T1000 (cell line): ENCODE data around the gene TUBB3.
A peak's percentile ranks its signal among the peaks of the same experiment; 100 is the strongest.
"Not testable (repeated sequence)": the region's sequence is repeated elsewhere in the genome, so short reads cannot be mapped to it uniquely, and the experiment has no call there.

ENCODE experiments used
- DNase-seq: peaks from one replicate; lab custom pipeline; 2025; ENCODE audit warnings: mixed read lengths; lab: John Stamatoyannopoulos, UW

The TUBB3 gene

DNA sequence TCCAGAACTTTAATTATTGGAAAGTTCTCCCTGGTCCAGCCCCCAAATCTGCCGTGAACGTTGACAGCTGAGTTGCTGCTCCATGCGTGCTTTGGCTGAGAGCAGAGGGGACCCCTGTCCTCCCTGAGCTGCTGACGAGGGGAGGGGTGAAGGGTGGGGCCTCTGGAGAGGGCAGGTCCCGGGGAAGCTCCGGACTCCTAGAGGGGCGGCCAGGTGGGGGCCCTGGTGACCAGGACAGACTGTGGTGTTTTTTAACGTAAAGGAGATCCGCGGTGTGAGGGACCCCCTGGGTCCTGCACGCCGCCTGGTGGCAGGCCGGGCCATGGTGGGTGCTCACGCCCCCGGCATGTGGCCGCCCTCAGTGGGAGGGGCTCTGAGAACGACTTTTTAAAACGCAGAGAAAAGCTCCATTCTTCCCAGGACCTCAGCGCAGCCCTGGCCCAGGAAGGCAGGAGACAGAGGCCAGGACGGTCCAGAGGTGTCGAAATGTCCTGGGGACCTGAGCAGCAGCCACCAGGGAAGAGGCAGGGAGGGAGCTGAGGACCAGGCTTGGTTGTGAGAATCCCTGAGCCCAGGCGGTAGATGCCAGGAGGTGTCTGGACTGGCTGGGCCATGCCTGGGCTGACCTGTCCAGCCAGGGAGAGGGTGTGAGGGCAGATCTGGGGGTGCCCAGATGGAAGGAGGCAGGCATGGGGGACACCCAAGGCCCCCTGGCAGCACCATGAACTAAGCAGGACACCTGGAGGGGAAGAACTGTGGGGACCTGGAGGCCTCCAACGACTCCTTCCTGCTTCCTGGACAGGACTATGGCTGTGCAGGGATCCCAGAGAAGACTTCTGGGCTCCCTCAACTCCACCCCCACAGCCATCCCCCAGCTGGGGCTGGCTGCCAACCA is 4.4 kb upstream of the TUBB3 start, which contains the start of gene MC1R:
MC1R (plus strand) TSS at position 410 of the 895 bp plus-strand sequence; CDS start at position 807, 397 bp downstream.
- no peak for DNase-seq

- DNase-seq, result no peak
Measured at GRCh38 chr16:89919535-89920406, 3.4 kb upstream of the TUBB3 start.

DNA sequence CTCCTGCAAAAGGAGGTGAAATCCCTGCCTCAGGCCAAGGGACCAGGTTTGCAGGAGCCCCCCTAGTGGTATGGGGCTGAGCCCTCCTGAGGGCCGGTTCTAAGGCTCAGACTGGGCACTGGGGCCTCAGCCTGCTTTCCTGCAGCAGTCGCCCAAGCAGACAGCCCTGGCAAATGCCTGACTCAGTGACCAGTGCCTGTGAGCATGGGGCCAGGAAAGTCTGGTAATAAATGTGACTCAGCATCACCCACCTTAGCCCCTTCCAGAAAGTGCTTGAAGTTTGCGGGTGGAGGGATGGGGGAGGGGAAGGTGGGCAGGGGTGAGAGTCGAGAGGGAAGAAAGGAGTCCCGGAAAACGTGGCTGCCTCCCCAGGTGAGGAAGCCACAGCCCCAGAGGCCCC is 2.4 kb upstream of the TUBB3 start:
- no peak for DNase-seq

GRCh38 chr16:89921131-89921701 is 1.9 kb upstream of the TUBB3 start:
- DNase-seq, result no peak

DNA sequence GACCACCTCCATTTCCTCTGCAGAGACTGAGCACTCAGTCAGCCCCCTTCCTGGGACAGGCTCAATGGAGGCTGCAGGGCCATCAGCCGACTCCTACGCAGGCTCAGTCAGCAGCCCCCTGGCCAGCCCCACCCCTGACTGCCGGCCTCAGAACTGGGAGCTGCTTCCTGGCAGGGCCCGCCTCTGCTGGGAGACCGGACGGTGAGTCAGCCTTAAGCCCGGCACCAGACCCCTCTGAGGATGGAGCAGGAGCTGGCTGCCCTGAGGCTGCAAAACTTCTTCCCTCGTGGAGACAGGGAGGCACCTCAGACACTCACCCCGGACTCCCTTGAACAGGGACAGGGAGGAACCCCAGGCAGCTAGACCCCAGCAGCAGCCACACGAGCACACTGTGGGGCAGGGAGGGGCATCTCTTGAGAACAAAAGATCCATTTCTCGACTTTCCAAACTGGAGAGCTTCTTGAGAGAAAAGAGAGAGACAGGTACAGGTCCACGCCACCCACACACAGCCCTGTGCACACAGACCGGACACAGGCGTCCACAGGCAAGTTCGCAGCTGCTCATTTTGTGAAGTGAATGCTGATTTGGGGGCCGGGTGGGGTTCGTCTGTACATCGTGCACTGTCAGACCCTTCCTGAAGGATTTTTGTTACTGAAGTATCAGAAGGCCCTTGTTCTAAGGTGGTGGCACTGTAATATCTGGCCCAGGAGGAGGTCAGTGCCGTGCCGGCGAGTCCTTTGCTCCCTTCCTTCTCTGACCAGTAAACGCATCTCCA is 1.3 kb upstream of the TUBB3 start:
- peak; percentile 83 for DNase-seq

DNA sequence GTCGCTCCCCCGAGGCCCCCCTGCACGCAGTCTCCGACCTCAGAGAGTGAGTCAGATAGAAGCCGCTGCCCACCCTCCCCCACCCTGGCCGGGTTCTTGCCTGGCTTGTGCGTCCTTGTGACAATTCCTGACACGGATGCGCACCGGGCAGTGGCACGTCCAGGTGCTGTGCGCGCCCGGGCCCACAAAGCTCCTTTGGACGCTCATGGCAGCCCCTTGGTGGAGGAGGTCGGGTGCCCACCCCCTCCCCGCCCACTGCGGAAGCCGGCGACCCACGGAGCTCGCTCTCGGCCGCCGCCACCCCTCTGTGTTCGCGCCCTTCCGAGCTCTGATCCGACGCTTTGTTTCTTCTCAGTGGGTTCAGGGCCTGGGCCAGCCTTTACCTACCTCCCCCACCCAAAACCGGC is 662 bp upstream of the TUBB3 start:
- DNase-seq, result peak; percentile 71

GRCh38 chr16:89923640-89924296 is 626 bp downstream of the TUBB3 start:
- no peak for DNase-seq

DNA sequence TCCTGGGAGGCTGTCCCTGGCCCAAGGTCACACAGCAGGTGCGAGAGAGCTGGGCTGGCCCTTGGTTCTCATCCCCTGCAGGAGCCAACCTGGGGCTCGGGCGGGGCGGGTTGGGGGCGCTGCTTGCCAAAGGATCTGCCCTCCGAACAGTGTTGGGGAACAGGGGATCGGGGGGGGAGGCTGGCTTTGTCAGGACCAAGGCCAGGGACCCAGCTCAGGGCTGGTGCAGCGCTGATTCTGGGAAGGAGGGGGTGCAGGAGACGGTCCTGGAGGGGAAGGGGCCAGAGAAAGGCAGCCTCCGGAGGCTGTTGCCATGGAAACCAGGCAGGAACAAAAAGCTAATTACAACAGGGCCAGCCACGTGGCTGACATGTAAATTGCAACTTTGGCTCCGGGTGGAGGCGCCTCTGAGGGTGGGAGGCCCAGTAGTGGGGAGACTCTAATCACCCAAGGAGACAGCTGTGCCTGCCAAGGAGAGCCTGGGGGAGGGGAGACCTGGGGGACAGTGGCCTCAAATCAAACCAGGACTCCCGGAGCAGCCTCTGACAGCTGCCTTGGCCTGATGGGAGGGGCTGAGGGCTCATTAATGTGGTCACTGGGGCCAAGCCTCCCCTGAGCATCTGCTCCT is 1.3 kb downstream of the TUBB3 start:
- DNase-seq, result no peak

DNA sequence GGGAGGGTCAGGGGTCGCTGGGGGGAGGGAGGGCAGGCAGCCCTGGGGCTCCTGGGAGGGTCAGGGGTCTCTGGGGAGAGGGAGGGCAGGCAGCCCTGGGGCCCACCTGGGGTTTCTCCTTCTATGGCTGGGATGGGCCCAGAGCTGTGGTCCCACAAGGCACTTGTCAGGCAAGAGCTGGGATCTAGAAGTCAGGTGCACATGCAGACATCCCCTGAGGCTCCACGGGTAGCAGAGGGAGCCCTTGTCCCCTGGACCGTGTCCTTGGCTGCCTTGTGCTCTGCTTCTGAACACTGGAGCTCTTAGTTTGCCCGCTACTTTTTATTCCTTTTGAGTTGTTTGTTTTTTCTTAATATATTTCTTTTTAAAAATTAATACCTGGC is 1.8 kb downstream of the TUBB3 start:
- DNase-seq, result no peak

- DNase-seq, result no peak
Measured at GRCh38 chr16:89925596-89926079, 2.5 kb downstream of the TUBB3 start.

DNA sequence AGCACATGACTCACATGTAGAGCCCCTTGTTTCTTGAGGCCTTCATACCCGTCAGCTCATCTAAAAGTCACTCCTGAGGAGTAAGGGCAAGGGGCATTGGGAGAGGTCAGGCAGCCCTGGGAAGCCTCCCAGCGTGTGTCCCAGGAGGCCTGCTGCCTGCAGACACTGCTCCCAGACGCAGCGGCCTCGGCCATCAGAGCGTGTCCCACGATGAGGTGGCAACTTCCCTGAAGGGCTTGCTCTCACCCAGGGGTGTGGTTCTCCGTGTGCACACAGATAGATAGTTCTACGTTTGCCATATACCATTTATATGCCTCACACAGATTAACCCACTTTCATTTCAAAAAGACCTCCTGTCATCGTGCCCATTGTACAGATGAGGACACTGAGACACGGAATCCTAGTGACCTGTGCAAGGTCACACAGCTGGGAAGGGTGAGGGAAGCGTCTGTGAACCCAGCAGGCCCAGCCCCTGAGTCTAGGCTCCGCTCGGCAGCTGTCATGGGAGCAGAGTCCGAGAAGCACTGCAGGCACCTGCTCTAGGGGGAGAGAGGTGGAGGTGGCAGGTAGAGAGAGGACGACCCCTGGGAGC is 8.3 kb downstream of the TUBB3 start:
- DNase-seq, result no peak

DNA sequence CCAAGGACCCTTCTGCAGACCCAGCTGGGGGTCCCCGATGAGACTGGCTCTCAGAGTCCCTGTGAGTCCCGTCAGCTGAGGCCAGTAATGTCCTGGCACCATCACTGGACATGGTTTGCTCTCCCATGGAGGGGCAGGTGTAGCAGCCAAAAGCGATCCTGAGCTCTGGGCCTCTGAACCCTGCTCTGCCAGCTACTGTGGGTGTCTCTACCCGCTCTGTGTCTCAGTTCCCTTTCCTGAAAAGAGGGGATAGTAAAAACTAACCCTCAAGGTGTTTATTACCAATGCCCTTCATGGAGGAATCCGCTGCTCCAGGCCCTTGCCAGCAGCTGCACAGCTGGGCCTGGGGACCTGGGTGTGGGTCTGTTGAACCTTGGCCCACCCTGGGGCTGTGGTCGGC is 8.8 kb downstream of the TUBB3 start:
- no peak for DNase-seq

DNA sequence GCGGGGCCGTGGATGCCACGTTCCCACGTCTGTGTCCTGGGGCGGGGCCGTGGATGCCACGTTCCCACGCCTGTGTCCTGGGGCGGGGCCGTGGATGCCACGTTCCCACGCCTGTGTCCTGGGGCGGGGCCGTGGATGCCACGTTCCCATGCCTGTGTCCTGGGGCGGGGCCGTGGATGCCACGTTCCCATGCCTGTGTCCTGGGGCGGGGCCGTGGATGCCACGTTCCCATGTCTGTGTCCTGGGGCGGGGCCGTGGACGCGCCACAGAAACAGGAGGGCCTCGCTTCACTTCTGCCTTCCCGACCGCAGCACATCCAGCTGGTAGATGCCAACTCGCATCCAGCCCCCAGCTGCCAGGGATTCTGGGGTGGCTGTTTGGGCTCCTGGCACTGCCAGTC is 10.9 kb downstream of the TUBB3 start:
- not testable (repeated sequence) for DNase-seq

DNA sequence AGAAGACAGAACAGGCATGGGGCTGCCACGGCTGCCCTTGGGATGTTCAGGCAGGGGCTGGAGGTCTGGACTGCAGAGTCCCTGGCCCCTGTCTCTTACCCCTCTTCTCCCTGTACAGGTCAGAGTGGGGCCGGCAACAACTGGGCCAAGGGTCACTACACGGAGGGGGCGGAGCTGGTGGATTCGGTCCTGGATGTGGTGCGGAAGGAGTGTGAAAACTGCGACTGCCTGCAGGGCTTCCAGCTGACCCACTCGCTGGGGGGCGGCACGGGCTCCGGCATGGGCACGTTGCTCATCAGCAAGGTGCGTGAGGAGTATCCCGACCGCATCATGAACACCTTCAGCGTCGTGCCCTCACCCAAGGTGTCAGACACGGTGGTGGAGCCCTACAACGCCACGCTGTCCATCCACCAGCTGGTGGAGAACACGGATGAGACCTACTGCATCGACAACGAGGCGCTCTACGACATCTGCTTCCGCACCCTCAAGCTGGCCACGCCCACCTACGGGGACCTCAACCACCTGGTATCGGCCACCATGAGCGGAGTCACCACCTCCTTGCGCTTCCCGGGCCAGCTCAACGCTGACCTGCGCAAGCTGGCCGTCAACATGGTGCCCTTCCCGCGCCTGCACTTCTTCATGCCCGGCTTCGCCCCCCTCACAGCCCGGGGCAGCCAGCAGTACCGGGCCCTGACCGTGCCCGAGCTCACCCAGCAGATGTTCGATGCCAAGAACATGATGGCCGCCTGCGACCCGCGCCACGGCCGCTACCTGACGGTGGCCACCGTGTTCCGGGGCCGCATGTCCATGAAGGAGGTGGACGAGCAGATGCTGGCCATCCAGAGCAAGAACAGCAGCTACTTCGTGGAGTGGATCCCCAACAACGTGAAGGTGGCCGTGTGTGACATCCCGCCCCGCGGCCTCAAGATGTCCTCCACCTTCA is 11.7 kb downstream of the TUBB3 start:
- no peak for DNase-seq

GRCh38 chr16:89935620-89936019 is 12.5 kb downstream of the TUBB3 start:
- DNase-seq, result not testable (repeated sequence)

DNA sequence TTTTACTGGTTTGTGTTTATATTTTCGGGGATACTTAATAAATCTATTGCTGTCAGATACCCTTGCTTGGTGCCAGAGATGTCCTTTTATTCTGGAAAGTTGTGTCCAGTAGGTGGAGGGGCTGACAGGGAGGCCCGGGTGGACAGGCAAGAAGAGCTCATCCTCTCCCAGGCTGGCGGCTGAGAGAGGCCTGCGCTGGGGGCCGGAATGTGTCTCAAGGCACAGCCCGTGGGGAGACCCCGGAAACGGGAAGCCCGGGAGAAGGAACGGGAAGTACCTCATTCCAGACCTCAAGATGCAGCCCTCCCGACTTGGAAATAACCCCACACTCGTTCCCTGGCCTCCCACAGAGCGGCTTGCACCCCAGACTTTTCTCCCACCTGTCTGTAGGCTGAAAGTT is 12.9 kb downstream of the TUBB3 start:
- no peak for DNase-seq

- DNase-seq, result no peak
Measured at GRCh38 chr16:89936508-89936907, 13.4 kb downstream of the TUBB3 start.

DNA sequence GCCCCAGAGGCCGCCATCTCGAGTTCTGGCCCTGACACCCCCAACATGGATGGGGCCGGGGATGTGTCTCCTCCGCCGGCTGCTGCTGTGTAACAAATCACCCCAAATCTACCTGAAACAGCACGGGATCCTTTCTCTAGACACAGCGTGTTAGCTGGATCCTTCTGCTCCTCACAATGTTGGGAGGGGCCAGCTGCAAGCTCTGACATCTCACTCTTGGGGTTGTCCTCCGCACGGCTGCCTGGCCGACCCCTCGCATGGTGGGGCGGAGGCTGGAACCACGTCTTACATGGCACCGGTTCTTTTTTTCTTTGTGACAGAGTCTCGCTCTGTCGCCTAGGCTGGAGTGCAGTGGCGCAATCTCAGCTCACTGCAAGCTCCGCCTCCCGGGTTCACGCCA is 13.8 kb downstream of the TUBB3 start:
- no peak for DNase-seq
